Neutrophil (primary cell): Measurements from ENCODE around the gene MUTYH.

Experiments used
- H3K27ac ChIP-seq: fragments of 200-600 bp; sonication (generic); 2 replicates; pipeline ENCODE4 v1.5.1; 2016; ENCODE audit warnings: mild to moderate bottlenecking, moderate library complexity
- H3K27me3 ChIP-seq: fragments of 200-600 bp; sonication (generic); 2 replicates; pipeline ENCODE4 v1.6.0; 2016; ENCODE audit warnings: mild to moderate bottlenecking
- H3K36me3 ChIP-seq: fragments of 200-600 bp; sonication (generic); 2 replicates; pipeline ENCODE4 v1.5.1; 2017
- H3K4me1 ChIP-seq, 2 experiments: fragments of 200-600 bp in 1 of 2; sonication (generic) in 1 of 2; 1 replicate in 1 of 2; 2 replicates in 1 of 2; pipeline versions ENCODE4 v1.5.1 to v1.6.1; 2013 to 2016; ENCODE audit warnings: low read depth in 1 of 2, low read length in 1 of 2, mild to moderate bottlenecking in 1 of 2, moderate library complexity in 1 of 2; ENCODE audit not compliant: control insufficient read depth in 1 of 2, insufficient read depth in 1 of 2
- H3K4me3 ChIP-seq, 2 experiments: fragments of 200-600 bp in 1 of 2; sonication (generic) in 1 of 2; 1 replicate in 1 of 2; 2 replicates in 1 of 2; pipeline ENCODE4 v1.5.1; 2013 to 2016; ENCODE audit warnings: low read depth in 1 of 2, low read length in 1 of 2, mild to moderate bottlenecking in 1 of 2, moderate library complexity in 1 of 2
- H3K9me3 ChIP-seq: fragments of 200-600 bp; sonication (generic); 2 replicates; pipeline ENCODE4 v1.5.1; 2016
- TF ChIP-seq, protein P1 (sequence below): fragments of 200-600 bp; sonication (generic); IDR thresholded peaks from 2 replicates; pipeline ENCODE4 v1.5.1; 2016; ENCODE audit warnings: antibody characterized with exemption

The MUTYH gene

DNA sequence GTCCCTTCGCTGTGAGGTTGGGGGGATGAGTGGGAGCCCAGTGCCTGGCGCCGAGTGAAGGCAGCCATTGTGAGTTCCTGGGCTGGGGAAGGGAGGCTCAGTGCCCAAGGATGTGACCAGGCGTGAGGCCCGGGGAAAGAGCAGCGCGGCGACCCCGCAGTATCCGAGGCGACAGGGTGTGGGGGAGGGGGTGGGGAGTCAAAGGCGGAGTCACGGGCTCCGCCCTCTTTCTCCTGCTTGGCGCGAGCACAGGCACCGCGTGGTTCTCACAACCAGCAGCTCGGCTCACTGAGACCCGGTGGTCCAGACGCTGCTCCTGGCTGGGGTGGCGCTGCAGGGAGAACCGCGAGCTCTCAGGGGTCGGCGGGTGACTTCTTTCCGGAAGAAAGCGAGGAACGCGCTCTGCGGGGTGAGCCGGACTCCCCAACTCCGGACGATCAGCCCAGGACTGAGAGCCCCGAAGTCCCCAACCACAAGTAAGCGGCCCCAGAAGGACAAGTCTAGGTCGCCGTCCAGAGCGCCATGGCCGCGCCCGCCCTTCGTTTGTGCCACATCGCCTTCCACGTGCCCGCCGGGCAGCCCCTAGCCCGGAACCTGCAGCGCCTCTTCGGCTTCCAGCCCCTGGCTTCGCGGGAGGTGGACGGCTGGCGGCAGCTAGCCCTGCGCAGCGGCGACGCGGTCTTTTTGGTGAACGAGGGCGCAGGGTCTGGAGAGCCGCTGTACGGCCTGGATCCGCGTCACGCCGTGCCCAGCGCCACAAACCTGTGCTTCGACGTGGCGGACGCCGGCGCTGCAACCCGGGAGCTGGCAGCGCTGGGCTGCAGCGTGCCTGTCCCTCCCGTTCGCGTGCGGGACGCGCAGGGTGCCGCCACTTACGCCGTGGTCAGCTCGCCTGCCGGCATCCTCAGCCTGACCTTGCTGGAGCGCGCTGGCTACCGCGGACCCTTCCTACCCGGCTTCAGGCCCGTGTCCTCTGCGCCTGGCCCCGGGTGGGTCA is 13.3 kb downstream of the MUTYH start, which contains the start of gene HPDL:
TSS of gene HPDL (plus strand) at position 269 of the 997 bp plus-strand sequence. CDS start at position 523, 254 bp downstream.
- H3K4me3 ChIP-seq = peak within 1 kb of the TSS; percentile 52 to 58
- TF ChIP-seq, protein P1, sequence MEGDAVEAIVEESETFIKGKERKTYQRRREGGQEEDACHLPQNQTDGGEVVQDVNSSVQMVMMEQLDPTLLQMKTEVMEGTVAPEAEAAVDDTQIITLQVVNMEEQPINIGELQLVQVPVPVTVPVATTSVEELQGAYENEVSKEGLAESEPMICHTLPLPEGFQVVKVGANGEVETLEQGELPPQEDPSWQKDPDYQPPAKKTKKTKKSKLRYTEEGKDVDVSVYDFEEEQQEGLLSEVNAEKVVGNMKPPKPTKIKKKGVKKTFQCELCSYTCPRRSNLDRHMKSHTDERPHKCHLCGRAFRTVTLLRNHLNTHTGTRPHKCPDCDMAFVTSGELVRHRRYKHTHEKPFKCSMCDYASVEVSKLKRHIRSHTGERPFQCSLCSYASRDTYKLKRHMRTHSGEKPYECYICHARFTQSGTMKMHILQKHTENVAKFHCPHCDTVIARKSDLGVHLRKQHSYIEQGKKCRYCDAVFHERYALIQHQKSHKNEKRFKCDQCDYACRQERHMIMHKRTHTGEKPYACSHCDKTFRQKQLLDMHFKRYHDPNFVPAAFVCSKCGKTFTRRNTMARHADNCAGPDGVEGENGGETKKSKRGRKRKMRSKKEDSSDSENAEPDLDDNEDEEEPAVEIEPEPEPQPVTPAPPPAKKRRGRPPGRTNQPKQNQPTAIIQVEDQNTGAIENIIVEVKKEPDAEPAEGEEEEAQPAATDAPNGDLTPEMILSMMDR = no peak
- peaks cover 12 to 14% of the 10 kb centered on the region in 2 experiments for H3K4me1 ChIP-seq
- peaks cover 17% of the 10 kb centered on the region for H3K36me3 ChIP-seq
- H3K27ac ChIP-seq = no peak within 1 kb of the TSS
- no peaks in the 10 kb centered on the region for H3K9me3 ChIP-seq
- peaks cover 29% of the 10 kb centered on the region for H3K27me3 ChIP-seq

DNA sequence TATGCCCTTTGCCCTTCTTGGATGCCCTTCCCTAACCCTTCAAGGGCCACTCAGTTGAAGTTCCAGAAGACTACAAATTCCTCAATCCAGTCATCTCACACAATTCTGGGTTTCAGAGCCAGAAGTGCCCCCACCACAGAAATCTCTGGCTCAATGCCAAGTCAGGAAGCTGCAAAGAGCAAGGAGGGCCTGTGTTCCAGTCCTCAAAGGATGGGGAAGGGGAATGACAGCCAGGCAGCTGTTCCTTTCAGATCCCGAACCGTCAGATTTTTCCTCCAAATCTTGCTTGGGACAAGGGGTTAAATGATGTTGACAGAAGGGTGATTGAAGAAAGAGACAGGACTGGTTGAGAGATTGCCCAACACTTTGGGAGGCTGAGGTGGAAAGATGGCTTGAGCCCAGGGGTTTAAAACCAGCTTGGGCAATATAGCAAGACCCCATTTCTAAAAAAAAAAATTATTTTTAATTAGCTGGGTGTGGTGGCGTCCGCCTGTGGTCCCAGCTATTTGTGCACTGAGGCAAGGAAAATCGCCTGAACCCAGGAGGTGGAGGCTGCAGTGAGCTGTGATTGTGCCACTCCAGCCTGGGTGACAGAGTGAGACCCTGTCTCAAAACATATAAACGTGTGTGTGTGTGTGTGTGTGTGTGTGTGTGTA is 14.3 kb downstream of the MUTYH start:
- TF ChIP-seq, protein P1 = no peak
- H3K27me3 ChIP-seq = peaks cover 29% of the 10 kb centered on the region
- no peaks in the 10 kb centered on the region for H3K9me3 ChIP-seq
- H3K27ac ChIP-seq = no peak overlapping the region
- peaks cover 8% of the 10 kb centered on the region for H3K36me3 ChIP-seq
- H3K4me3 ChIP-seq = peak overlapping the region in 1 of 2 experiments; percentile 58
- peaks cover 12 to 14% of the 10 kb centered on the region in 2 experiments for H3K4me1 ChIP-seq

DNA sequence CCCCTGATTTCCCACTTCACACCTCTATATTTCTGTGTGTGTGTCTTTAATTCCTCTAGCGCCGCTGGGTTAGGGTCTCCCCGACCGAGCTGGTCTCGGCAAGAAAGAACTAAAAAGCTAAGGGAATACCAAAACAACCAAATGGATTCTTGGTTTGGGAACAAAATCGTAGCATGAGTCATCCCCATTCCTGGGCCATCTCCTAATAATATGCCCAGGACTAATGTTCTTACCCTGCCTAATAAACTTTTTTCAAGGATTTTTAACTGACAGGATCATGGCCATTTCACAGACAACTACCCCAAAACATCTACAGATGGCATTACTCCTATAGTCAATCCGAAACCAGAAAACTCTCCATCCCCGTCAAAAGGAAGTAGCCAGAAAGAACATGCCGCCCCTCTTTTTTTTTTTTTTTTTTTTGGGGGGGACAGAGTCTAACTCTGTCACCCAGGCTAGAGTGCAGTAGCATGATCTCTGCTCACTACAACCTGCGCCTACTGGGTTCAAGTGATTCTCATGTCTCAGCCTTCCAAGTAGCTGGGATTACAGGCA is 17.7 kb downstream of the MUTYH start:
- H3K9me3 ChIP-seq = no peaks in the 10 kb centered on the region
- H3K36me3 ChIP-seq = no peaks in the 10 kb centered on the region
- H3K4me3 ChIP-seq = no peak overlapping the region
- H3K27me3 ChIP-seq = peaks cover 23% of the 10 kb centered on the region
- no peak overlapping the region for H3K27ac ChIP-seq
- TF ChIP-seq, protein P1 = no peak
- peaks cover 12% of the 10 kb centered on the region in 2 experiments for H3K4me1 ChIP-seq

DNA sequence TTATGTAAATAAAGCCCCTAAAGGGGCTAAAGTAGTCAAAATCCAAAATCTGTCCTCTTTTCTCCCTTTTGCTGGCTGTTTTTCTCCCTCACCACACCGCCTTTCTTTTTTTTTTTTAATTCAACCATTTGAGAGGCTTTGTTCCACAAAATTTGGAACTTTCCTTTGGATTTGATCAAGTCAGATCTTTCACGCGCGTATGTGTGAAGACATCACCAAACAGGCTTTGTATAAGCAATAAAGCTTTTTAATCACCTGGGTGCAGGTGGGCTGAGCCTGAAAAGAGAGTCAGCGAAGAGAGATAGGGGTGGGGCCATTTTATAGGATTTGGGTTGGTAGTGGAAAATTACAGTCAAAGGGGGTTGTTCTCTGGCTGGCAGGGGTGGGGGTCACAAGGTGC is 18.8 kb downstream of the MUTYH start:
- H3K27me3 ChIP-seq = peaks cover 12% of the 10 kb centered on the region
- TF ChIP-seq, protein P1 = no peak
- H3K9me3 ChIP-seq = no peaks in the 10 kb centered on the region
- H3K27ac ChIP-seq = no peak overlapping the region
- no peak overlapping the region for H3K4me3 ChIP-seq
- peaks cover under 1 to 1% of the 10 kb centered on the region in 2 experiments for H3K4me1 ChIP-seq
- no peaks in the 10 kb centered on the region for H3K36me3 ChIP-seq

DNA sequence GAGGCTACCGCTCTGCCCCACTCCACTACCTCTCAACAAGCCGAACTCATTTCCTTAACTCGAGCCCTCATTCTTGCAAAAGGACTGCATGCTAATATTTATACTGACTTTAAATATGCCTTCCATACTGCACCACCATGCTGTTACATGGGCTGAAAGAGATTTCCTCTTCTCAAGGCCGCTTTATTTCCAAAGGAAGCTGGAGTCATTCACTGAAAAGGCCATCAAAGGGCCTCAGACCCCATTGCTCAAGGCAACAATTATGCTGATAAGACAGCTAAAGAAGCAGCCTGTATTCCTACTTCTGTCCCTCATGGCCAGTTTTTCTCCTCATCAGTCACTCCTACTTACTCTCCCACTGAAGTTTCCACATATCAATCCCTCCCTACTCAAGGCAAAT is 20.5 kb downstream of the MUTYH start:
- no peaks in the 10 kb centered on the region for H3K9me3 ChIP-seq
- no peaks in the 10 kb centered on the region for H3K27me3 ChIP-seq
- no peaks in the 10 kb centered on the region for H3K4me1 ChIP-seq
- no peak overlapping the region for H3K4me3 ChIP-seq
- no peaks in the 10 kb centered on the region for H3K36me3 ChIP-seq
- TF ChIP-seq, protein P1 = no peak
- H3K27ac ChIP-seq = no peak overlapping the region
